ENCODE measurements around the gene APMAP.
A peak's percentile ranks its signal among the peaks of the same experiment; 100 is the strongest.

Gene APMAP

DNA sequence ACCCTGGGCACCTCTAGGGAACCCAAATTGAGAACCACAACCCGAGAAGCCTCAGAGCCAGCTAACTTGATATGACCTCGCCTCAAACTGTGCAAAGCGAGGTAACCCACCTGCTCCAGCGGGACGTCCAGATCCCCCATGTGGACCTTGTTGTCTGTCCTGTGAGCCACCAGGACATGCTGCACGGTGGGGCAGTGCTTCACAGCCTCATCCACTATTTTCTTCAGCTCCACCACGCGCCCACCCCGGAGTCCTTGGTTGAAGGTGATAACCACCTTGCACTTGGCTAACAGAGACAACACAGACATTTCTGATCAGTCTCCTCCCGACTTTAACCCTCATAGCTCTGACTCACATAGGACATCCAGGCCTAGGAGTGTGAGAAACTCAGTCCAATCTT is 30.8 kb upstream of the APMAP start:
- no peak for DNase-seq

- DNase-seq = no peak
Observed at GRCh38 chr20:25022680-25023079, 30.1 kb upstream of the APMAP start.

DNA sequence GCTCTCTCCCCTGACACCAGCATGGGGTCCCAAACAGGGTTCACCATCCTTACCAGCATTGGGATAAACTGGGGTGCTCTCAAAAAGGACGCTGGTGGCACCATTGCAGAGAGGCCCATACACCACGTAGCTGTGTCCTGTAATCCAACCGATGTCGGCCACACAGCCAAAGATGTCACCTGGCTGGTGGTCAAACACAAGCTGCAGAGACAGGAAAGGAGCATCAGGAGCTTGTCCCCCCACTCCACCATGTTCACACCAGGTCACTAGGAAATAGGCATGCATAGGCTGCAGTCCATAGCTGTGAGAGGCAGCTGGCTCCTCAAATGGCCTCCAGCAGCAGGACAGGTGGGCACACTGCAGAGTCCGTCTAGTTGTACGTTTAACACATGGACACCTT is 28.8 kb upstream of the APMAP start:
- DNase-seq = no peak

DNA sequence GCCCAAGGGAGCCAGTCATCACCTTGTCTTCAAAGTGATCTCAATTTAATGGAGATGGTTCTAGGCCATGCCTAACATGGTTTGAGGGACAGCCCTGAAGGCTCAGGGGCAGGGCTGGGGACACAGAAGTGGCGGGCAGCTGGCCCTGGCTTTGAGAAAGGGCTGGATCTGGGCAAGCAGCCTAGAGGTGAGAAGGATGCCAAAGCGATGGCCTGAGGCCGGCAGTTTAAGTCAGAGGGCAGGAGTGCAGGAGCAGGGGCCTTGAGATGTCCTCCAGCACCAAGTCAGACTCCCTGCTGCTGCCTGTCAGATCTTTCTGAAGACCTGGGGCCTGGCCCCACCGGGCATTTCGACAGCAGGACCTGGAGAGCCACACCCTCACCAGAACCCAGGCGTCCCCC is 28.4 kb upstream of the APMAP start:
- DNase-seq = no peak

GRCh38 chr20:25020345-25020744 is 27.8 kb upstream of the APMAP start:
- DNase-seq = no peak

- DNase-seq = no peak
Observed at GRCh38 chr20:25019381-25020155, 27.0 kb upstream of the APMAP start.

DNA sequence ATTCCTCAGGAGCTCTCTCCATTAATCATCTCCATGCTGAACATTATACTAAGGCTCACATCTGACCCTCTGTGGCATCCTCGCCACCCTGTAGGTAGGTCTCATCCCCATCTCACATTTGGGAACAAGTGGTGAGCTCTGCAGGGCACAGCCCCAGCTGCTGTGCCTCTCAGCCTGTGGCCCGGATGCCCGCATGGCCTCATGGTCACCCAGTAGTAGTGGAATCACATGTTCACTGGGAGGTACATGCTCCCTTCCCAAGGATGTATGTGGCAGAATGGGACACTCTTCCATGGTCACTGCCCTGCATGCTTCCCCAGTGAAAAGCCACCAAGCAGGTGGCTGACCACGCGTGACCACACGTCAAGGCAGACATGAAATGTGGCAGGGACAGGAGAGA is 26.3 kb upstream of the APMAP start:
- DNase-seq = no peak

- DNase-seq = no peak
Observed at GRCh38 chr20:25018425-25018824, 25.9 kb upstream of the APMAP start.

DNA sequence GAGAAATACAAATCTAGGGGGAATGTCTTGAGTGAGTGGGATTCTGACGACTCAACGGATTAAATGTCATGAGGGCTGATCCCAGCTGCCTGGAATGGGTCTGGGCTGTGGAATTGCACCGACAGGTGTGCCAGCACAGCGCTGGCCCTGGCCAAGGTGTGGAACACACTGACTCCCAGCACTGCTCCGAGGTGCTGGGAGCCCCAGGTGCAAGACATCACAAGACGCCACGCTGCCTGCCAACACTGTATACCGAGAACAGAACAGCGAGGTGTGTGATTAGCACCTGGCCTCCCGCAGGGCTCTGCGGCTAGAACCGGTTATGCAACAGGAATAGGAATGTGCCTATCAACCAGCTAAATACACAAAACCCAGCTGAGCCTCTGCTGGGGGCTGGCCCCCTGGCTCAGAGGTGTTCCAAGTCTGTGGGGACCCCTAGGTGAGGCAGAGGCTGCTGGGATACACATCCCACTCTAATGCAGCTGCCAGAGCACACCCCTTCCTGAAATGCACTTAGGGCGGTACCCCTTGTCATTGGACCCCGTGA is 24.8 kb upstream of the APMAP start:
- peak; percentile 48 for DNase-seq

GRCh38 chr20:25016471-25016870 is 23.9 kb upstream of the APMAP start:
- no peak for DNase-seq

DNA sequence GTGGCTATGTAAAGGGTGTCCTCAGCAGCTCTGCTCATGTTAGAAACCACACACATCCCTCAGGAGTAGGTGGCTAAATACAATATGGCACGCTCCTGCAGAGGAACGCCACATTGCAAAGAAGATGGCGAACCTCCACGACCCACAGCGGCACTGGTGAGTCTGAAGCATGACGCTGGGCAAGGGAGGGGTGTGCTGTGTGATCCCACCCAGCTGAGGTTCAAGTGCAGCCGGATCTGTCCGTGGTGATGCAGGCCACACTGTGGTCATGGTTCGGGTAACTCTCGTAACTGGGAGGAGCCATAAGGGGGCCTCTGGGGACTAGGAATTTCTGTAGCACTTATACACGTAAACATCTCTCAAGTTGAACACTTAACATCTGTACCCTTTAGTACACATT is 23.4 kb upstream of the APMAP start:
- no peak for DNase-seq

DNA sequence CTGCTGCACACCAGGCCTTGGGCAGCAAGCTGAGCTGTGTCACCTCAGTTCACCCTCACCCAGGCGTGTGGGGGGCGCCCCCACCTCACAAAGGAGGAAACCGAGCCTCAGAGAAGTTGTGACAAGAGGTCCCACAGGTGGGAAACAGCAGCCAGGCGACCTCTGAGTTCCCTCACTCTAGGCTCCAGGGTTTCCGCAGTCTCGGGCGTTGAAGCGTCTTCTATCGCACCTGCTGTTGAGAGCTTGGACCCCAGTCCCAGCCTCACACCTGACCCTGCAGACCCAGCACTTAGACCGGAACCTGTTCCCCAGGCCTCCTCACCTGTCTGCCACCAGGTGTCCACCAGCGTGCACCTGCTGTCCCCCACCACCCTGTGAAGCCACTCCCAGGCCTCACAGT is 22.3 kb upstream of the APMAP start:
- DNase-seq = no peak

DNA sequence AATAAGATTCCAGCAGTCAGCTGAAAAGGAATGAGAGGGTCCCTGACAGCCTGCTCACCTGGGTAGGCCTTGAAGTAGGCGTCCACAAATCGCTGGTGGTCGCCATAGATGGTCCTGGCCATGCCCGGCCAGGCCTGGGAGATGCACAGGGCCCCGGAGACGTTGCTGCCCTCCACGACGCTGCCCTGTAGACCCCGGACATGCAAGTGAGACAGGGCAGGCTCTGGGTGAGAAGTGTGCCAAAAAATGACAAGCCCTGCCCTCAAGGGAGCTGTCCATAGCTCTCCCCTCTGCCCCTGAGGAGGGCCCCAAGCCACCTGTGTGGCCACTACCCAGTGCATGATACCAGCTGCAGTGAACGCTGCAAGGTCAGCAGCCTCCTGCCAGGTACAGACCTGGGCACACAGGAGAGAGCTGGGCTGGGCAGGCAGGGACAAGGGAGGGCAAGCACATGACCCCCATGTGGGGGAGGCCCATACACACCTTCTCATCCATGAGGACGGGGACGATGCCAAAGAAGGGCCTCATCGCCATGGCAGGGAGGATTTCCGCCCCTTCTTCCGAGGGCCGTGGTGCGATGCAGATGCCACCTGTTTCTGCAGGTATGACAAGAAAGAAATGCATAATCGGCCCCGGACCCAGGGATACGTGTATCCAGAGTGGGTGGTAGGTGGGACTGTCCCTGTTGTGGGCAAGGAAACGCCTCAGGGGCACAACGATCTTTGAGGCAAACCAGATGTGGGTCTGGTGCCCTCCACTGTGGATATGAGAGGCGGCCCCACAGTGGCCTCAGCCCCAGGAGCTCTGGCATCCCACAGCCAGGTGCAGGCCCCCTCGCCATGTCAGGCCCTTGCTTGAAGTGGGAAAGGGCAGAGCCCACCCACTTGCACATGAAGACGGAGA is 21.2 kb upstream of the APMAP start:
- DNase-seq = no peak

- no peak for DNase-seq
Observed at GRCh38 chr20:25012616-25013189, 20.2 kb upstream of the APMAP start.

- no peak for DNase-seq
Observed at GRCh38 chr20:25011831-25012241, 19.3 kb upstream of the APMAP start.

- no peak for DNase-seq
Observed at GRCh38 chr20:25011261-25011660, 18.7 kb upstream of the APMAP start.

- no peak for DNase-seq
Observed at GRCh38 chr20:25009218-25010145, 16.9 kb upstream of the APMAP start.

DNA sequence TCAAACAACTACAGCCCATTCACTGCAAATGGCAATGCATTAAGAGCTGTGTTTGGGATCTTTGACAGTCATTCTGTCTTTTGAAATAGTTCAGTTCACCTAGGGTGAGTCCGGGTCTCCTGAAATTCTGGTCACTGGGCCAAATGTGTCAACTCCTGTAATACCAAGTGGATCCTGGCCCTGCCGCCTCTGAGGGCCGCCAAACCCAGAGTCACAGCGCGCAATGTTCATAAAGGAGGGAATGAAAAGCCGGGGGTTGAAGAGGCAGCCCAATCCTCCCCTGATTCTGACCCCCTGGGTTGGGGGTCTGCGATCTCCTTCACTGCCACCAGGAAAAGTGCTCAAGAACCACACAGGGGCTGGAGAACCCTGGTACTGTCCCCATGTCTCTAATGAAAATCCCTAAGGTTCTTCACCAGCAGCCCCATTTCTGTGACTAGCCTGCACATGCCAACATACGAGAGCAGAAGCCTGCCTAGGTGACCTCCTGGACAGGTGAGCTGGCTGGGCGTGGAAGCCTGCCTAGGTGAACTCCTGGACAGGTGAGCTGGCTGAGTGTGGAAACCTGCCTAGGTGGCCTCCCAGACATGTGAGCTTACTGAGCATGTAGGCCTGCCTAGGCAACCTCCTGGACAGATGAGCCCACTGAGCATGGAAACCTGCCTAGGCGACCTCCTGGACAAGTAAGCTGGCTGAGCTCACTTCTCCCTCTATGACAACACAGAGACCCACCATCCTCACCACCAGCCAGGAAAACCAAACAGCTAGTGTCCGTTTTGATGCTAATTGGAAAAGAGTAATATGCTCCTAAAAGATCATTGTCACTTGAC is 16.1 kb upstream of the APMAP start:
- no peak for DNase-seq

GRCh38 chr20:25007491-25008305 is 15.1 kb upstream of the APMAP start:
- DNase-seq = no peak

DNA sequence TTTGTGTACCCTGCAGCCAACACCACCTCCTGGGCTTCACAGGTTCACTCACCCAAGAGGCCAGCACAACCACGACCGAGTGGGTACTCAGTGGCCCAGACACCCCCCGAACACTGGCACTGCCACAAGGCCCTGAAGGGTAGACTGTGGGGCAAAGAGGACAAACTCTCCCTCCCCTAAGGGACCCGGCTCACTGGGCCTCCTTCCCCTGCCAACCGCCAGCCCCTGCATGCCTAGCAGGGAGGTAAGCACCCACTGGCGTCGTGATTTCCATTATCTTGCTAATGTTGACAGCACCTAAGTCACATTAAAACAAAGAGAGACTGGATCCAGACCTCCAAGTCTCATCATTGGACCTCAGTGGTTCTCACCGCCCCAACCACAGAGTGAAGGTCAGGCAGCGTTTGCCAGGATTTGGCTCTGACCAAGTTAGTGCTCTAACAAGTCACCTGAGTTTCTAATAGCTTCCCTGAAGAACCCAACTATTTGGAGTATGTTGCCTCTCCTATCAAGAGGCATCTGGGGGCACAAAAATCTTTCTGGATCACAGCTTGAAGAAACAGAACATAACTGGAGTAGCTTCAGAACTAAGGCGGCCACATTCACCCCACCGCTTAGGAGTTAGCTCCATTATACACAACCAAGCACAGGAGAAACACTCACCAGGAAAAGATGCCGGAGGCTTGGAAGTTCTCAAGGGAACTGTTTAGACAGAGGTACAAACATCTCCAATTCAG is 14.0 kb upstream of the APMAP start:
- no peak for DNase-seq
